LoVo (cell line): ENCODE measurements around the gene NT5C1A.

Experiments used
- DNase-seq: peaks from one replicate; pipeline ENCODE4 v3.0.0-alpha.2; 2016; ENCODE audit warnings: low spot score

Gene NT5C1A

DNA sequence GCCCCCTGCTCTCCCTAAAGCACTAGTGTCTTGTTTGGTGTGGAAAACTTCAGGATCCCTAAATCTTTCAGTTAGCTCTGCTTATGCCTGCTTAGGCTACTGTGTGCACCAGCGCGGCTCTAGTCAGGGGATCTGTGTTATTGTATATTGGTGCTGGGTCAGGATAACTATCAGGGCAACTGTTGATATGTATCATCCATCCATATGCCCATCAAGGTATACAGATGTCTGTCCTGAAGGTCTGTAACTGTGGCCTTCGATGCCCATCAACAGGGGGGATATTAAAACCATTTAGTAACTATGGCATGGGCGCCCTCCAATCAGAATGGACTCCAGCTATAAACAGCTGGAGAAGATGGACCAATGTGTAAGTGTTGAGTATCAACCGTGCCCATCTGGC, 12.4 kb downstream of the NT5C1A start:
- no peak for DNase-seq

DNA sequence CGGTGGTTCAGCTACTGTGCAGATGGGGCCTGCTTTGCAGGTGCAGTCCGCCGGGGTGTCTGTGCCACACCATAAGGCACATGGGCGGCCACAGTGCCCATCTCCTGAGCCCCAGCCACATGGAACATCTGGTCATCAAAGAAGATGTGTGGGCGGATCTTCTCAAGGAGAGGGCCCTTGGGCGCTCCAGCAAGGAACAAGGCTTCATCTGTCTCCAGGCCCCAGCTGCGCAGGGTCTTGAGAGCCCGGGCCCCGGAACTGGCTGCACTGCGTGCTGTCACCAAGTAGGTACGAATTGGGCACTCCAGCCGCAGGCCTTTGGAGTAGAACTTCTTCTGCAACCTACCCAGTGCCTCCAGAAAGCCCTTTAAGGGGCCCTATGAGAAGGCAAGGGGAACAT, 12.8 kb downstream of the NT5C1A start:
- DNase-seq, result no peak

DNA sequence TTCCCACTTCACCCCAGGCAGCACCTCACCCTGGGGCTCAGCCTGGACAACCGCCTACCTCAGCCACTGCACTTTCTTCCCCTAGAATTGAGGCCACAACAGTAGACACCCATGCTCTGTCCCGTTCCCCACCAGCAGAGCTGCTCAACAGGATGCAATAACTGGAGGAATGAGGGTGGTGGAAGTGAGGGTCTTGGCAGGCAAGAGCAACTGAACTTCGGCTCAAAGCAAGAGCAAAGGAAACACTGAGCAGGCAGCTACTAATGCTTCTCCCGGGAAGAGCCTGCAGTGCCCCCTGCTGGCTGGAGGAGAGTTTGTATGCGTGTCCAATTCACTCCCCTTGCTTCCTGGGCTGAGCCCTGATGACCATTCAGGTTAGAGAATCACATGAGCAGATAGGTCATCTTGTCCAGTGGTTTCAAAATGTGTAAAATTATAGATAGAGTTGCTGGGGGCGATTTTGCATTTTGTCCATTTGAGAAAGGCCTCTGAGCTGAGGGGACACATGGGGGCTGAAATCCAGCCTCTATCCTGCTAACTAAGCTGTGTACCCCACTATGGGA, 13.9 kb downstream of the NT5C1A start:
- peak; percentile 39 for DNase-seq

DNA sequence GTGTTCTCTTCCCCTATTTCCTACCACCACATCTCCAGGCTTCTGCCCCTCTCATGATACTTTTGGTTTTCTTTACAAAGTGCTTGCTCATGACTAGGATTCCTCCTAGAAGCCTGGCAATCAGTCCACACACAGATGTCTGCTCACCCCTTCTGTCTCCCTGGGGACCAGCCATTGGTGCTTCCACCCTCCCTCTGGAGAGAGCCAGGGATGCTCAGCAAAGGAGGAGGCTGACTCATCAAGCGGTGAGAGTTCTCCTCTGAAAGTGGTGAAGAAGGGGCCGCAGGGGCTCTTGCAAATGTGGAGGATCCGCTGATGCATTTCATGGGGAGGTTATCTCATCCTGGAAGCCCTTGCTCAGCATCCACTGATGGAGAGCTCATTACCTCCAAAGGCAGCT, 14.5 kb downstream of the NT5C1A start:
- DNase-seq, result no peak

DNA sequence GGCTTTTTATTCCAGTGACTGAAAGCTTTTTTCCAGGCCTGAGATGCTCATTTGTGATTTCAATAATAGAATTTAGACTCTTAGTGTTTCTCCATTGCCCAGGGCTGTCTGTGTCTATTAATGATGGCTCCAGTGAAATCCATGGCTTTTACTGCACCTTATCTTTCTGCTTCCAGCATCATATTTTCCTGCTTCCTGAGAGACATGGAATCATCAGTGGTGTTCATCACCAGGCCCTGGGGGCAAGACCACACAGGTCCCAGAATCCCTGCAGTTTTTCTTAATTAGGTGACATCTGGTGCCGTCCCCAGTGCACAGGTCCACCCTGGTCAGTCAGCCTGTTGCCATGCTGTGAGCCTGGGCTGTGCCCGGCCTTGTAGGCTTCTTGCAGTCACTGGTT, 15.5 kb downstream of the NT5C1A start:
- DNase-seq, result no peak

DNA sequence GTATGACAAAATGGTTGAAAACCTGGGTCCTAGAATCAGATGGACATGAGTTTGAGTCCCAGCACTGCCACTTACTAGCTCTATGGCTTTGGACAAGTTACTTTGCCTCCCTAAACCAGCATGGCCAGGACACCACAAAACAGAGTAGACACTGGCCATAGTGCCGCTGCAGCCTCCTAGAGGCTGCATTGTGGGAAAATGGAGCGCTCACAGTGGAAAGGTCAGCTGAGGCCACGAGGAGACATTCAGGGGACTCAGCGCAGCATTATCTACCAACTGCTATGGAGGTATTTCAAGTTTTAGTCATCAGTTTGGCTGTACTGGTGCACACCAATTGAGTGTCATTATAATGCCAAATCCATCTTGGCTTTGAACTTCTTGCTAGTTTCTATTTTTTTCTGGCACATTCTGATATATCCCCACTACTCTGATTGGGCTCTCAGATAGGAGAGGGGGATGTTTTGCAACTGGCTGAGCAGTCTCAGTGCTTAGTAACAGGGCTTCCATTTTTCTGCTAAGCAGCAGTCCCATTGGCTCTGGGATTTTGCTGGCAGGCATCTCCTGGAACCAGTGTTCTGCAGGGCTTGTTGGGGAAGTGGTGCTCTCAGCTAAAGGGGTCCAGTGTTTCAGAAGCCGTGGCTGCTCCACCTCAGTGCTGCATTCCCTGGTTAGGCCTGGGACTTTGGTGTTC, 16.2 kb downstream of the NT5C1A start:
- DNase-seq, result no peak

DNA sequence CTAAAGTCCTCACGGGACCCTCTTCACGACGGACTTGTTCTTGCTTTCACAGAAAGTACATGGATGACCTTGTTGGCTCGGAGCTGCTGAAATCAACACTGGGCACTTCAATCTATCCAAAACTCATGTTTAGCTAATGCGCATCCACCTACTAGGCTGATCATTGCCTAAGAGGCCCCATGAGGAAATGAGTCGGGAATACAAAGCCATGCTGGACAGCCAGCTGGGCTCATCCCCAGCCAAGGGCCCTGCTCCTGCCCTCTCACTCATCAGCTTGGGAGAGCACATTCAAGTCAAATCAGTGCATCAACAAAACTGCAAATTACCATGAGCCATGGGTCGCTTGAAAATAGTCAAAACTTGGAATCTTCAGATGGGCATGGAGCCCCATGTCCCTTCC, 17.6 kb downstream of the NT5C1A start:
- DNase-seq, result no peak

DNA sequence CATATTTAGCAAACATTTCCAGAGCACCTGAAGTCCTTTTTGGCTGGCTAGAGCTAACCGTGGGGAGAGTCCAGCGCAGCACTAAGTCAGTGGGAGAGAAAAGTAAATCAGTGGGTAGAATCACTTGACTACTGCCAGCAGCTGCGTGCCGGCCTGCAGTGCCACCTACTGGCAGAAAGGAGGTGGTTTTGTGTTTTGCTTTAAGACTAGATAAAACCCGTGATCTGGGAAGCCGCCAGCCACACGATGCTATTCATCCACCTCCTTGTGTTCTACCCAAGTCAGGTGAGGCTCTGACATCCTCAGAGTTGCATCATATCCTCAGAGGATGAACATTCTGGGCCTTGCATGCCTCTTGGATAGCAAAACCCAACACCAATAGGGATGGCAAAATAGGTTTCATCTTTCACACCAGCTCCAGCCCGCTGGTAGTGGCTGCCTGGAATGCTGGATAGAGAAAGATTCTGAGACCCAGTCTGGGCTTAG, 18.3 kb downstream of the NT5C1A start:
- DNase-seq, result peak; percentile 70

DNA sequence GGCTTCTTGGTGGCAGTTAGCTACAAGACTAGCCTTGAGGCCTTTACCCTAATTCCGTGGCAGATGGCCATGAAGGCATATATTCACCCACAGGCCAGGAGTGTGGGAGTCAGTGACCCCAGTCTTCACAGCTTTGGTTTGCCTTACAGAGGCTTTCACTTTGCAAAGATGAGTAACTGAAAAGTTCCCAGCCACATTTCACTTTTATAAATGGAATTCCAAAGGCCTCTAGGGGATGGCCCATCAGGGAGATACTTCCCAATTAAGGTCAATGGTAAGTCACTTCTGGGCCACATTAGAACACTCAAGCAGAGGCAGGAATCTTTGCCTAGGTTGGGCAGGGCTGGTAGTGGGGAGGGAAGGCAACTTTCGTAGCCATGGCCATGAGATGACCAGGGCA, 19.4 kb downstream of the NT5C1A start:
- DNase-seq, result no peak

DNA sequence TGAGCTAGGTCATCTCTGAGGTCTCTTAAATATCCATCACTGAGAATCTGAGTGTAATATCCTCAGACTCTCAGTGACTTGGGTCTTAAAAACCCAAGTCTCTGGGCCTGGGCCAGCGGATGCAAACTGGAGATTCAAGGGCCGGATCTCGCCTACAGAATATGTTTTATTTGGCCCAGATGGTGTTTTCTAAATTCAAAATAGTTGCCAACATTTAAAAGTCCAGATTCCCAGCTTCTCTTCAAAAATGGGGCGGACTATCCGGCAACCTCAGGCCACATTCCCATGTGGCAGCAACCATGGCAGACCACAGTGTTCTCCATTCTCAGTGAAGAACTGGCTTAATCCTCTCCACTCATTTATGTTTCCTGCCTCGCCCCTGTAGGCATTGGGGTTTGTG, 19.8 kb downstream of the NT5C1A start:
- no peak for DNase-seq

DNA sequence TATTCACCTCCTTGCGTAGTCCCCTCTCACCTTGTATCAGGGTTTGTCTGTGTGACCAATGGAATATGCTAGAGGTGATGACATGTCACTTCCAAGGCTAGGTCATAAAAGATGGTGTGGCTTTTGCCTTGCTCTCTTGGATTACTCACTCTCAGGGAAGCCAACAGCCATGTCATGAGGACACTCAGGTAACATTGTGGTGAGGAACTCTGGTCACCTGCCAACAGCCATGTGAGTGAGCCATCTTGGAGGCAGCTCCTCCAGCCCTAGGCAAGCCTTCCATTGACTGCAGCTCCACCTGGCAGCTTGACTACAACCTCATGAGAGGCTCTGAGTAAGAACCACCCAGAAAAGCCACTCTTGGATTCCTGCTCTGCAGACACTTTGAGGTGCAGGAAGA, 21.5 kb downstream of the NT5C1A start:
- DNase-seq, result peak; percentile 37

DNA sequence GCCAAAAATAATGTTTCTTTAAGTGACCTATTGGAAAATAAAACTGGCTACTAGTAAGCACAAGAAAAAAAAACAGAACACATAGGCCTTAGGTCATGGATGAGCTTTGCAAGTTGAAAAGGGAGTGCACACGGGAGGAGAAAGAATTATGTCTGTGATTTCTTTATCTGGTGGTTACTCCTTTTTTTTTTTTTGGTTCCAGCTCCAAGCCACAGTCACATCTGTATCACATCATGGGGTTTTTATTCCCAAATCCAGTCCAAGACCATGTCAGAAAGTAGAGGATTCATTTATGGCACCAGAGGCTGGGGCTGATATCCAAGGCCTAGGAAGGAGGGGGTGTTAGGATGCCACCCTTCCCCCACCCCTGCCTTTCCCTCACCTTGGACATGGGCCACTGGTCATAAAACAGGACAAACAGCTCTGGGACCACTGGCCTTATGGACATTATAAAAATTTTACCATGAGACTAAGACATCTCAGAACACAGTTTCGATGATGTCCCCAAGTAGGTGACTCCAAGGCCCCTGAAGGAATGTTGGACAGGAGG, 22.2 kb downstream of the NT5C1A start:
- DNase-seq, result no peak

DNA sequence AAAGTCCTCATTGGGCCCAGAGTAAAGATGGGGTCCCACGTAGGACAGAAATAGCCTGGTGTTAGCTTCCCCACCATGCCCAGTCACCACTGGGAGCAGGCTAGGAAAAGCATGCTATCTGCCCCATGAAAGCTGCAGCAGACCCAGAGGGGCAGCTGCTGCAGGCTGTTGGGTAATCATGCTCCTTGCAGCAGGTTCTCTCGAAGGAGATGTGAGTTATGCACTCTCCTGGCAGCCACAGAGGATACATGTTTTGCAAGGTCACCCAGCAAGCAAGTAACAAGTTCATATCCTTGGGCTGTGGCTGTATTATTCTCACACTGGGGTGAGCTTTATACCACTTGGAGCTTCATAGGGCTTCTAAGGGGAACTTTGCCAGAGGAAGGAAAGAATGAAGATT, 23.4 kb downstream of the NT5C1A start:
- no peak for DNase-seq

DNA sequence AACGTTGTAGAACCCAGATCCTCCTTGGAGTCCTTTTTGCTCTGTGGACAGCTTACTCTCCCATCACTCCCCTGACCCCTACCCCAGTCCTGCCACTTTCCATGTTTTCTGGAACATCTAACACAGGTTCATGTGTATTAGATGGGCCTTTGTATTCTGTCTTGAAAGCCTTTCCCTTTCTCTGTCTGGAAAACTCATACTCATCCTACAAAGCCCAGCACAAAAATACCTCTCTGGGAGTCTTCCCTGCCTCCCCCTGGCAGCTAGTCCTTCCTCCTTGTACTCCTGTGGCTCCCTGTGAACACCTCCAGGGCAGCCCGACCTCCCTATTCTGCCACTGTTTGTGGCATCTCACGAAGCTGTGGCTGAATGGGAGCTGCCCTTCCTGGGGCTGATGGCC, 24.7 kb downstream of the NT5C1A start:
- DNase-seq, result no peak

DNA sequence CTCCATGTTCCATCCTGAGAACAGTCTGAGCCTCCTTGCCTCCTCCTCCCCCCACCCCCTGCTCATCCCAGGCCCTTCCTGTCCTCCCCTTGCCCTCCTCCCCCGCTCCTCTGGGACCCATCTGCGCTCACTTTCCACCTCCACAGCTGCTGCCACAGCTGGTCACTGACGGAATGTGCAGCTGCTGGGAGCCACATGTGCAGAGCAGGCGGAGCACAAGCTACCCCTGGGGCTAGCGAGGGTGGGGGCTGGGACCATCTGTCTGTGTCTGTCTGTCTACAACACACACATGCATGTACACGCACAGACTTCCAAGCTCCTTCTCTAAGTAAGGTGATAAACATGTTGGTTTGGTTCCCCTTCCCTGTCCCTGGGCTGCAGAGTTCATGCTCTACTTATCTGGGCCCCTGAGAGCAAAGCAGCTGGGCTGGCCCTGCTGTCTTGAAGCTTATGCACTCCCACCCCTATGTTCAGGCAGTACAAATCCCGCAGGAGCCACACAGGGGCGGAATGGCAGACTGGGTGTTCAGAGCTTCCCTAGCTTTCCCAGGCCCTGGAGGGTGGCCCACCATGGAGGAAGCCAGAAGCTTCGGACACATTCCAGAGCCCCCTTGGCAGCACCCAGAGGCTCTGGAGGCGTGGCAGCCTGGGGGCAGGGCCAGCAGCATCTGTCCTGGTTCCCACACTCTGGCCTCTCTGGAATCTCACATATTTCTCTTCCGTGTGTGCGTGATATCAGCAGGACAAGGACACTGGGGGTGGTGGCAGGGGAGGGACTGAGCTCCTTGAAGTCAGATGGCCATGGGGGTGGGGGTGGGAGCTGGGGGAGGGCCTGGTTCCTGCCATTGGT, 25.4 kb downstream of the NT5C1A start:
- no peak for DNase-seq

DNA sequence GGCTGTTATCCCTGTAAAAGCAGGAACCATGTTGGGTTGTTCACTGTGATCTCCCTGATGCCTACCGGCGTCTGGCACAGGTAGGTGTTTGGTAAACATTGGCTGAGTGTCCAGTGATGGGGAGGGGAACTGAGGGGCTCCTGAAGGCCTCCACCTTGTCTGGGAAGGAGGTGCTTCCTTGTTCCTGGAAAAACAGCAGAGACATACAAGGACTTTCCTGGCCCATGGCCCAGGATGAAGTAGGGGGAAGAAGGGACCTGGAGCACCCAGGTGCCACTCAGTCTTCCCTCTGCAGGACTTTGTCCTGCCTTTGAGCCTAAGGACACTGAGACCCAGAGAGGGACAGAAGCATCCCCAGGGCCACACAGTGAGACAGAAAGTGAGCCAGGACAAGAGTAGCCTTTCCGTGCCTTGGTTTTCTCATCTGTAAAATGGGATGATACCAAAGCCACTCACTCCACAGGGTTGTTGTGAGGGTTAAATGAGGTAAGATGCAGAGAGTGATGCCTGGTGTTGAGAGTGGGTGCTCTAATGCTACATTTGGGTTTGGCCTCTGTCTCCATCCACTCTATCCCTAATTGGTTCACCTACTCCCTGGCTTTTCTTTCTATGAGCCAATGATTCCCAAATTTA, 26.4 kb downstream of the NT5C1A start:
- DNase-seq, result no peak

DNA sequence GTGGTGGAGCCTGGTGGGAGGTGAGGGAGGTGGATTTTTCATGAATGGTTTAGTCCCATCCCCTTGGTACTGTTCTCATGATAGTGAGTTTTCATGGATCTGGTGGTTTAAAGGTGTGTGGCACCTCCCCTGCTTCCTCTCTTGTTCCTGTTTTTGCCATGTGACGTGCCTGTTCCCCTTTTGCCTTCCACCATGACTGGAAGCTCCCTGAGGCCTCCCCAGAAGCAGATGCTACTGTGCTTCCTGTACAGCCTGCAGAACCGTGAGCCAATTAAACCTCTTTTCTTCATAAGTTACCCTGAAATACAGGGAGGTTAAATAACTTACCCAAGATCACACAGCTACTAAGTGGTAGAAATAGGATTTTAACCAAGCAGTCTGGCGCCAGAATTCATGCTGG, 28.2 kb downstream of the NT5C1A start:
- DNase-seq, result no peak

DNA sequence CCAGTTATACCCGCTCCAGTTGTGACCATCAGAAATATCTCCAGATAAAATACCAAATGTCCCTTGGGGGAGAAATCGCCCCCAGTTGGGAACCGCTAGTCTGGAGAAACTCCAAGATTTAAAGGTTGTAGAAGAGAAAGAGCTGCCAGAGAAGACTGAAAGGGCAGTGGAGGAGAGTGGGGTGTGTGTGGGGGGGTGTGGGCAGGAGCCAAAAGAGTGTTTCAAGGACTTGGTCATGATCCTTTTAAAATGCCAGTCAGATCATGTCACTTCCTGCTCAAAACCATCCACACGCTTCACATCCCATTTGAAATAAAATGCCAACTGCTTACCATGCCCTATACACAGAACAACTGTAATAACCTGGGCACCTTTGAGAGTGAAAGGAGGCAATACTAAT, 29.1 kb downstream of the NT5C1A start:
- no peak for DNase-seq

DNA sequence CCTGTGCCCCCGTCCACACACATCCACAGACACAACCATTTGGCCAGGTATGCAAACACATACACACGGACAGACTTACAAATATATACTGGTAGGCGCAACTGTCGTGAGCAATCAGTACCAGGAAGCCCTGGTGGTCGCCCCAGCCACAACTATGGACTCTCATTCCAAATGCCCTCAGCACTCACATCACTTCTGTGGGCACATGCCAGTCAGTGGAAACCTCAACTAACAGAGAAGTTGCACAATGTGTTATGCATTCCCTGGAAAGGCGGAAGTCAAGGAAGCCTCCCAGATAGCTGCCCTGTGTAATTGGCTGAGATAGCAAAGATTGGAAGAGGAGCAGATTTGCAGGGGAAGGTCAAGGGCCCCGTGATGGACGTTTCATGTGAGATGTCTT, 31.0 kb downstream of the NT5C1A start:
- DNase-seq, result no peak

DNA sequence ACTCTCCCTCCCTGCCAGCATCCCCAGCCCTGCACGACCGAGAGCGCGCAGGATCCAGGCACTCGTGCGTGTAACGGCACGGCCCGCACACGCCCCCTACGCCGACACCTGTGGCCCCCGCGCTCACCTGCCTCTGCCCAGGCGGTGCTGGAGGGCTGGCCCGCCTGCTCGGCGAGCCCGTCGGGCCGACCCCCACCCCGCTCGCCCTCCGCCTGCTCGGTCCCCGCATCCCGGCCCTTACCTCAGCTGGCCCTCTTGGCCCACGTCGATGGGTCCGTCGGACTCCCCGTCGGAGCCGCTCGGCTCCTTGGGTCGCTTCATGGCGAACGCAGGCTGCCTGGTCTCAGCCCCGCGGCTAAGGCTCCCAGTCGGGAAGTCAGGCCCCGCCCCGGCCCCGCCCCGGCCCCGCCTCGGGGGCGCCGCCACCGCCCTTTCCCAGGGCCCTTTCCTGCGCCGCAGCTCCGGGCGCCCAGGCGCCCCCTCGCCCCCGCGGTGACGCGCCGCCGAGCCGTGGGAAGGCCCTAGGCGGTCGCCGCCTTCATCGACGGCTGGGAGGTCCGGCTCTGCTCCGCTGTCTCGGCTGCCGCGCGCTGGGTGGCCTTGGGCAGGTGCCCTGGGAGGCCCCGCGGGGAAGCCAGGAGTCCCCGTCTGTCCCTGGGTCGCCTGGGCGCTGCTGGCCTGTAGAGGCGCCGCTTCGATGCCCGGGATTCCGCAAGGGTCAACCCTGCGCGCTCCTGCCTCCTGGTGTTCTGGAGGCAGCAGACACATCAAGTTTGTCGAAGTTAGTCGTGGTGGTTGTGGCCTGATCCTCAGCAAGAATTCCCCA, 32.4 kb downstream of the NT5C1A start, which contains the start of gene HEYL:
HEYL (minus strand) TSS at position 339 of the 826 bp plus-strand sequence; CDS start at position 321, 18 bp downstream.
- peak; percentile 78 for DNase-seq

DNA sequence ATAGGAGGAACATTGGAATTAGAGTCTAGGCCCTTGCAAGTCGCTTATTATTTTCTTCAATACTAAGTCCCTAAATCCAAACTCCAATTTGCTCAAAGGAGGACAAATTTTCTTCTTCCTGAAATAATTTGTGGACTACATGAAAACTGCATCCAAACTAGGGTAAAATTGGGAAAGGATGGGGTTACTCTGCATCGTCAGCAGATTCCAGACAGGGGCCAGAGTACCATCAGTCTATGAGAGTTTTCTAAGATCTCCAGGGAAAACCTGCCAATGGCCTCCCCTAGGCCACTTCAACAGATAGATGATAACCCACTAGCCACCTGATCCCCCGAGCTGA, 33.0 kb downstream of the NT5C1A start:
- DNase-seq, result no peak

DNA sequence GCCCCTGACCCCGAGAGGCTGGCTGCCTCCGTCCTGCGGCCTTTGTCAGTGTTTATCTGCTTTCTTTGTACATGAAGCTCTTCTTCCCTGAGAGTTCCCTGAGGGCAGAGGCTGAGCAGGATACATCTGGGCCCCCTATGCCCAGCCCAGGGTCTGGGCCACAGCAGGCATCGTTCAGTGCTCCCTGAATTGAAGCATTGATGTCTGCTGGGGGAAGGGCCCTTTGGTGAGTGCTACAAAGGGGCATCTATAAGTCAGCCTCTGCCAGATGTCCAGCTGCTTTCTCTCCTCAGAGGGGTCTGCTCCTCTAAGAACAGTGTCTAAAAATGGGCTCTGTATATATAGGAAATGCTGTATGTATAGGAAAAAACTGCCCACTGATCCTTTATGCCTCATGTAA, 34.5 kb downstream of the NT5C1A start:
- no peak for DNase-seq
